ENCODE results near the gene CITED2. TPM values are rescaled to one million over a fixed set of nuclear protein-coding genes. Genes with fewer than 3 reads are reported as not detected.

The CITED2 gene, protein sequence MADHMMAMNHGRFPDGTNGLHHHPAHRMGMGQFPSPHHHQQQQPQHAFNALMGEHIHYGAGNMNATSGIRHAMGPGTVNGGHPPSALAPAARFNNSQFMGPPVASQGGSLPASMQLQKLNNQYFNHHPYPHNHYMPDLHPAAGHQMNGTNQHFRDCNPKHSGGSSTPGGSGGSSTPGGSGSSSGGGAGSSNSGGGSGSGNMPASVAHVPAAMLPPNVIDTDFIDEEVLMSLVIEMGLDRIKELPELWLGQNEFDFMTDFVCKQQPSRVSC
- total RNA-seq (262 and 292 TPM in 2 replicates), polyA plus RNA-seq (78.5 and 97.6 TPM in 2 replicates)

GRCh38 chr6:139374357-139375225 is at the start of gene CITED2:
Gene CITED2, minus strand, starts transcription at chr6:139374648. Its CDS starts 704 bp downstream, at chr6:139373944.
- peak within 1 kb of the TSS; percentile 97 for H3K27ac ChIP-seq
- no peak for TF ChIP-seq EZH2phosphoT487 (IDR thresholded peaks at IDR 0.05; ENCODE audit: low read depth, severe bottlenecking, unreplicated experiment)
- TF ChIP-seq, protein P1, sequence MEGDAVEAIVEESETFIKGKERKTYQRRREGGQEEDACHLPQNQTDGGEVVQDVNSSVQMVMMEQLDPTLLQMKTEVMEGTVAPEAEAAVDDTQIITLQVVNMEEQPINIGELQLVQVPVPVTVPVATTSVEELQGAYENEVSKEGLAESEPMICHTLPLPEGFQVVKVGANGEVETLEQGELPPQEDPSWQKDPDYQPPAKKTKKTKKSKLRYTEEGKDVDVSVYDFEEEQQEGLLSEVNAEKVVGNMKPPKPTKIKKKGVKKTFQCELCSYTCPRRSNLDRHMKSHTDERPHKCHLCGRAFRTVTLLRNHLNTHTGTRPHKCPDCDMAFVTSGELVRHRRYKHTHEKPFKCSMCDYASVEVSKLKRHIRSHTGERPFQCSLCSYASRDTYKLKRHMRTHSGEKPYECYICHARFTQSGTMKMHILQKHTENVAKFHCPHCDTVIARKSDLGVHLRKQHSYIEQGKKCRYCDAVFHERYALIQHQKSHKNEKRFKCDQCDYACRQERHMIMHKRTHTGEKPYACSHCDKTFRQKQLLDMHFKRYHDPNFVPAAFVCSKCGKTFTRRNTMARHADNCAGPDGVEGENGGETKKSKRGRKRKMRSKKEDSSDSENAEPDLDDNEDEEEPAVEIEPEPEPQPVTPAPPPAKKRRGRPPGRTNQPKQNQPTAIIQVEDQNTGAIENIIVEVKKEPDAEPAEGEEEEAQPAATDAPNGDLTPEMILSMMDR (IDR thresholded peaks at IDR 0.05; ENCODE audit: poor library complexity) = peak; percentile 18
- no peaks in the 10 kb centered on the region for H3K9me3 ChIP-seq (ENCODE audit: low read depth)
- peak within 1 kb of the TSS; percentile 75 for H3K4me3 ChIP-seq
- H4K20me1 ChIP-seq (ENCODE audit: insufficient read depth, poor library complexity, severe bottlenecking) = peaks cover 32% of the 10 kb centered on the region
- peak within 1 kb of the TSS; percentile 75 for H2AFZ ChIP-seq
- peaks cover 36% of the 10 kb centered on the region for H3K79me2 ChIP-seq
- WGBS (ENCODE audit: low lambda C conversion rate, missing lambda C conversion rate) = under 1% methylated on average over 55 of the region's 82 CpGs
- H3K9me2 ChIP-seq (replicated peaks; ENCODE audit: insufficient read depth) = no peaks in the 10 kb centered on the region
- DNase-seq (ENCODE audit: low spot score) = peak; percentile 96
- H3K36me3 ChIP-seq (replicated peaks; ENCODE audit: insufficient read depth, low read depth) = no peaks in the 10 kb centered on the region
- H3K27me3 ChIP-seq = no peaks in the 10 kb centered on the region
- peaks cover 13% of the 10 kb centered on the region for H3K4me1 ChIP-seq (ENCODE audit: insufficient read depth)
- H3K4me2 ChIP-seq = peak within 1 kb of the TSS; percentile 80

DNA sequence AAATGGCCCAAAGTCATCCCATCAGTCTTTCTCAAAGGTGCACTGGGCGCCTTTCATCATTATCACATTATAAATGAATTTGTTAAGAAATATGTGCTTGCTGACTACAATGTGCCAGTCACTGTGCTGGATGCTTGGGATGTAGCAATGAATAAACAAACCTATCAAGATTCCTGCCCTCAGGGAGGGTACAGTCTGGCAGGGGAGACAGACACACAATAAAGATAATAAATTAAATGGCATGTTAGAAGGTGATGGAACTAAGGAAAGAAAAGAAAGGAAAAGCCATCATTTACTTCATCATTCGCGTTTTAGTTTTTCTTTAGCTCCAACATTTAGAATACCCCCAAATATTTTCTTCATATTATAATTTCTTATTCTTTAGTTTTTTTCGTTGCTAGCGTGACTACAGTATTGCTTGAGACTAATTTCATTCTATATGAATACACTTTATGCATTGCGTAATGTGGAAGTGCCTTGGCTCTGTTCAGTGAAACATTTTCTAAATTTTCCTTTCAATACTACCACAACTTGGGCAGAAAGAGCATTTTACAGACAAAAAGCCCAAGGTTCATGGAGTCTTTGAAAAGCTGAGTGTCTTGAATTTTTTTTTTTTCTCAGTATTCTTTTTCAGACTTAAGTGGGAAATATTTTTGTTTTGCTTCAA is 48.7 kb upstream of the CITED2 start:
- TF ChIP-seq, protein P1 (IDR thresholded peaks at IDR 0.05; ENCODE audit: poor library complexity) = no peak
- TF ChIP-seq EZH2phosphoT487 (IDR thresholded peaks at IDR 0.05; ENCODE audit: low read depth, severe bottlenecking, unreplicated experiment) (no peak), EZH2 (IDR thresholded peaks at IDR 0.05; ENCODE audit: borderline replicate concordance) (no peak)
- Histone ChIP-seq H3K9me2 (replicated peaks; ENCODE audit: insufficient read depth) (no peaks in the 10 kb centered on the region), H3K4me1 (ENCODE audit: insufficient read depth) (no peaks in the 10 kb centered on the region), H3K27ac (no peak overlapping the region), H2AFZ (no peak overlapping the region), H4K20me1 (ENCODE audit: insufficient read depth, poor library complexity, severe bottlenecking) (no peaks in the 10 kb centered on the region), H3K79me2 (no peaks in the 10 kb centered on the region), H3K27me3 (no peaks in the 10 kb centered on the region), H3K9me3 (ENCODE audit: low read depth) (no peaks in the 10 kb centered on the region), H3K4me3 (no peak overlapping the region), H3K4me2 (no peak overlapping the region), H3K36me3 (replicated peaks; ENCODE audit: insufficient read depth, low read depth) (no peaks in the 10 kb centered on the region)
- 98% methylated on average over 6 of the region's 6 CpGs for WGBS (ENCODE audit: low lambda C conversion rate, missing lambda C conversion rate)
- DNase-seq (ENCODE audit: low spot score) = no peak

- H3K4me2 ChIP-seq = no peak overlapping the region
- WGBS (ENCODE audit: low lambda C conversion rate, missing lambda C conversion rate) = 85% methylated on average over 9 of the region's 9 CpGs
- DNase-seq (ENCODE audit: low spot score) = no peak
These were observed 47.9 kb upstream of the CITED2 start for GRCh38 chr6:139422105-139423036.

More at GRCh38 chr6:139422105-139423036, 47.9 kb upstream of the CITED2 start:
- Histone ChIP-seq H3K27ac (no peak overlapping the region), H2AFZ (no peak overlapping the region), H4K20me1 (ENCODE audit: insufficient read depth, poor library complexity, severe bottlenecking) (no peaks in the 10 kb centered on the region), H3K9me2 (replicated peaks; ENCODE audit: insufficient read depth) (no peaks in the 10 kb centered on the region), H3K36me3 (replicated peaks; ENCODE audit: insufficient read depth, low read depth) (no peaks in the 10 kb centered on the region), H3K79me2 (no peaks in the 10 kb centered on the region), H3K4me3 (no peak overlapping the region), H3K27me3 (no peaks in the 10 kb centered on the region), H3K9me3 (ENCODE audit: low read depth) (no peaks in the 10 kb centered on the region), H3K4me1 (ENCODE audit: insufficient read depth) (no peaks in the 10 kb centered on the region)
- TF ChIP-seq, protein P1 (IDR thresholded peaks at IDR 0.05; ENCODE audit: poor library complexity) = no peak
- TF ChIP-seq EZH2phosphoT487 (IDR thresholded peaks at IDR 0.05; ENCODE audit: low read depth, severe bottlenecking, unreplicated experiment) (no peak), EZH2 (IDR thresholded peaks at IDR 0.05; ENCODE audit: borderline replicate concordance) (no peak)

Data from hepatocyte (in vitro differentiated cells).